Muscle of leg (tissue), 11 donors: ENCODE data around the gene STIM1. TPM values are rescaled to one million over a fixed set of nuclear protein-coding genes. Genes with fewer than 3 reads are reported as not detected.
"Not testable (repeated sequence)": the region's sequence is repeated elsewhere in the genome, so short reads cannot be mapped to it uniquely, and the experiment has no call there.

Source experiments
- DNase-seq: peaks from one replicate; pipeline ENCODE4 v3.0.0; 2013
- H3K27ac ChIP-seq: one replicate; pipeline ENCODE4 v1.5.1; 2013; ENCODE audit warnings: mild to moderate bottlenecking, low read length, control low read depth
- H3K27me3 ChIP-seq: one replicate; pipeline ENCODE4 v1.6.1; 2013; ENCODE audit warnings: low read length; ENCODE audit not compliant: control insufficient read depth, insufficient read depth
- H3K36me3 ChIP-seq: one replicate; pipeline ENCODE4 v1.6.1; 2013; ENCODE audit warnings: low read length; ENCODE audit not compliant: control insufficient read depth, insufficient read depth
- H3K4me1 ChIP-seq: one replicate; pipeline ENCODE4 v1.6.1; 2013; ENCODE audit warnings: low read length; ENCODE audit not compliant: control insufficient read depth, insufficient read depth
- H3K4me3 ChIP-seq: one replicate; pipeline ENCODE4 v1.5.1; 2013; ENCODE audit warnings: low read length, control low read depth
- H3K9me3 ChIP-seq: replicated peaks from 2 replicates; pipeline ENCODE4 v1.6.1; 2013; ENCODE audit warnings: low read depth, low read length; ENCODE audit not compliant: control insufficient read depth
- WGBS: methylation state at CpG from one replicate; pipeline ENCODE4 v1.1.5; 2013; ENCODE audit warnings: missing lambda C conversion rate; ENCODE audit not compliant: insufficient coverage; 5-methylcytosine and 5-hydroxymethylcytosine counted together
- polyA plus RNA-seq, 8 donors: library from polyadenylated mRNA; unstranded; fragments of 120-200 nt; gene quantifications; one replicate each; pipeline versions ENCODE4 v1.2.1 to v1.2.3, GENCODE V29; 2013; ENCODE audit warnings: inconsistent platforms in 1 of 8, low replicate concordance in 1 of 8; ENCODE audit not compliant: insufficient read length in 8 of 8, insufficient read depth in 1 of 8
- total RNA-seq: library from RNA; stranded (reverse); fragments of 120-200 nt; gene quantifications from one replicate; pipeline ENCODE4 v1.2.4, GENCODE V29; 2013

STIM1 gene
- total and polyA plus RNA-seq, 9 donors: 40.7 to 108 (median 76.4) TPM

GRCh38 chr11:3853545-3853842, 2.0 kb upstream of the STIM1 start:
- H3K27me3 ChIP-seq: no peaks in the 10 kb centered on the region
- no CpG with 5 or more reads among the region's 1 CpG for WGBS
- no peak for DNase-seq
- H3K27ac ChIP-seq: peak overlapping the region; percentile 99
- H3K4me1 ChIP-seq: peaks cover 29% of the 10 kb centered on the region
- no peaks in the 10 kb centered on the region for H3K36me3 ChIP-seq
- no peak overlapping the region for H3K4me3 ChIP-seq
- no peaks in the 10 kb centered on the region for H3K9me3 ChIP-seq

- DNase-seq: peak; percentile 64
- H3K36me3 ChIP-seq: no peaks in the 10 kb centered on the region
Observed at GRCh38 chr11:3853899-3854659, 1.4 kb upstream of the STIM1 start.

GRCh38 chr11:3854660-3854976, 846 bp upstream of the STIM1 start:
- 20% methylated on average over 5 of the region's 7 CpGs for WGBS
- peaks cover 38% of the 10 kb centered on the region for H3K4me1 ChIP-seq

More at GRCh38 chr11:3853899-3854659, 1.4 kb upstream of the STIM1 start:
- 75% methylated on average over 6 of the region's 11 CpGs for WGBS
- no peaks in the 10 kb centered on the region for H3K27me3 ChIP-seq
- H3K27ac ChIP-seq: peak overlapping the region; percentile 99
- H3K9me3 ChIP-seq: no peaks in the 10 kb centered on the region
- H3K4me3 ChIP-seq: no peak overlapping the region
- peaks cover 32% of the 10 kb centered on the region for H3K4me1 ChIP-seq

GRCh38 chr11:3855808-3856491, 486 bp downstream of the STIM1 start:
- DNase-seq: peak; percentile 56
- Histone ChIP-seq H3K27ac (peak overlapping the region; percentile 79), H3K4me1 (peaks cover 45% of the 10 kb centered on the region), H3K4me3 (peak overlapping the region; percentile 96), H3K9me3 (no peaks in the 10 kb centered on the region), H3K27me3 (no peaks in the 10 kb centered on the region), H3K36me3 (no peaks in the 10 kb centered on the region)
- 3% methylated on average over 39 of the region's 40 CpGs for WGBS

More at GRCh38 chr11:3854660-3854976, 846 bp upstream of the STIM1 start:
- Histone ChIP-seq H3K27me3 (no peaks in the 10 kb centered on the region), H3K4me3 (peak overlapping the region; percentile 96), H3K9me3 (no peaks in the 10 kb centered on the region), H3K27ac (peak overlapping the region; percentile 99), H3K36me3 (no peaks in the 10 kb centered on the region)
- DNase-seq: no peak

- Histone ChIP-seq H3K9me3 (no peaks in the 10 kb centered on the region), H3K4me3 (peak overlapping the region; percentile 96), H3K27ac (peak overlapping the region; percentile 79), H3K36me3 (no peaks in the 10 kb centered on the region), H3K4me1 (peaks cover 50% of the 10 kb centered on the region), H3K27me3 (no peaks in the 10 kb centered on the region)
- no peak for DNase-seq
- WGBS: 86% methylated on average over 1 of the region's 5 CpGs
Observed at GRCh38 chr11:3856856-3857553, 1.5 kb downstream of the STIM1 start.

- DNase-seq: no peak
- Histone ChIP-seq H3K36me3 (no peaks in the 10 kb centered on the region), H3K27ac (peak overlapping the region; percentile 26), H3K9me3 (no peaks in the 10 kb centered on the region), H3K27me3 (no peaks in the 10 kb centered on the region), H3K4me3 (peak overlapping the region; percentile 96), H3K4me1 (peaks cover 53% of the 10 kb centered on the region)
Observed at GRCh38 chr11:3857628-3858027, 2.2 kb downstream of the STIM1 start.

GRCh38 chr11:3859373-3859881, 4.0 kb downstream of the STIM1 start:
- DNase-seq: peak; percentile 70
- Histone ChIP-seq H3K4me1 (peaks cover 45% of the 10 kb centered on the region), H3K36me3 (no peaks in the 10 kb centered on the region), H3K27me3 (no peaks in the 10 kb centered on the region), H3K27ac (peak overlapping the region; percentile 78), H3K4me3 (no peak overlapping the region), H3K9me3 (no peaks in the 10 kb centered on the region)
- WGBS: 87% methylated on average over 3 of the region's 4 CpGs

GRCh38 chr11:3860375-3860774, 4.9 kb downstream of the STIM1 start:
- Histone ChIP-seq H3K36me3 (no peaks in the 10 kb centered on the region), H3K4me1 (peaks cover 40% of the 10 kb centered on the region), H3K27ac (peak overlapping the region; percentile 78), H3K27me3 (no peaks in the 10 kb centered on the region), H3K4me3 (no peak overlapping the region), H3K9me3 (no peaks in the 10 kb centered on the region)
- no CpG with 5 or more reads among the region's 2 CpGs for WGBS
- no peak for DNase-seq

GRCh38 chr11:3860898-3861393, 5.5 kb downstream of the STIM1 start:
- WGBS: 67% methylated on average over 1 of the region's 4 CpGs
- not testable (repeated sequence) for H3K4me3 ChIP-seq
- H3K4me1 ChIP-seq: peaks cover 45% of the 10 kb centered on the region

GRCh38 chr11:3861683-3862082, 6.2 kb downstream of the STIM1 start:
- Histone ChIP-seq H3K4me3 (no peak overlapping the region), H3K36me3 (no peaks in the 10 kb centered on the region), H3K4me1 (peaks cover 46% of the 10 kb centered on the region), H3K27ac (peak overlapping the region; percentile 6), H3K9me3 (no peaks in the 10 kb centered on the region), H3K27me3 (no peaks in the 10 kb centered on the region)
- WGBS: no CpG with 5 or more reads among the region's 1 CpG
- DNase-seq: peak; percentile 61

More at GRCh38 chr11:3860898-3861393, 5.5 kb downstream of the STIM1 start:
- H3K27ac ChIP-seq: peak overlapping the region; percentile 78
- H3K27me3 ChIP-seq, DNase-seq, H3K9me3 ChIP-seq, H3K36me3 ChIP-seq: not testable (repeated sequence)
